ENCODE results near the gene STX4. TPM values are rescaled to one million over a fixed set of nuclear protein-coding genes. Genes with fewer than 3 reads are reported as not detected.

The STX4 gene
- total RNA-seq, 1 donor from 2014 or later, result 55.0 TPM

DNA sequence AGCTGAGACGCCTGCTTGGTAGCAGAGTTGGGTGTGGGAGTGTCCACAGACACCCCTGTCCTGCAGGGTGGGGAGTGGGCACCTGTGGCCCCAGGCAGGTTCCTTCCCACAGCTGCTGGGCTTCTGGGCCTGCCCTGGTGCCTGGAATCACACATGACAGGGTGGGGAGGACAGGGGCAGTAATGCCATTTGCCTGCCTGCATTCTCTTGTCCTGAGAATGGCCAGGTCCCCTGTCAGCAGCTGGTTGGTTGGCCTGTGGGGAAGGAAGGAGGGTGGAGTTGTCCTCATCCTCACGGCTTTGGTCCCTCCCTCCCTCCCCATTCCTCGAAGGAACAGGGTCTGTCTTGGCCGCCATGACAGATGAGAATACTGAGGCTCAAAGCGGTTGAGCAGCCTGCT is 50.2 kb downstream of the STX4 start:
- DNase-seq (ENCODE audit: low spot score), result no peak

DNA sequence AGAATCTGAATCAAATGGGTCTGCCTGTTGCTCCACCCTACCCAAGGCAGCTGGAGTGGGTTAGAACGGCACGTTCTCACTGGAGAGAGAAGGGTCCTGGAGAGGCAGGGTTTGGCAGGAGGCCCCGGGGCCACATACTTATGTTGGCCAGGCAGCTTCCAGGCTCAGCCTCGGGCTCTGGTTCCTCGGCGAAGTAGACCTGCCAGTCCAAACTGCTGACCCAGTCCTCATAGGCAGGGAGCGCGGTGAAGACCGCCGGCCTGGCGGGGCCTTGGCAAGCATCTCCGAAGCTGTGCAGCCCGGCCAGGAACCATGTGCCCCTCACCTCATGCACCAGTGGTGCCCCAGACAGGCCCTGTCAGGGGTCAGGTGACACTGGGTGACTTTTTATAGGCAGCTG is 50.6 kb downstream of the STX4 start:
- DNase-seq (ENCODE audit: low spot score), result no peak

- no peak for DNase-seq (ENCODE audit: low spot score)
Observed at GRCh38 chr16:31084584-31085302, 51.4 kb downstream of the STX4 start.

- DNase-seq (ENCODE audit: low spot score), result no peak
Observed at GRCh38 chr16:31085411-31085810, 52.1 kb downstream of the STX4 start.

DNA sequence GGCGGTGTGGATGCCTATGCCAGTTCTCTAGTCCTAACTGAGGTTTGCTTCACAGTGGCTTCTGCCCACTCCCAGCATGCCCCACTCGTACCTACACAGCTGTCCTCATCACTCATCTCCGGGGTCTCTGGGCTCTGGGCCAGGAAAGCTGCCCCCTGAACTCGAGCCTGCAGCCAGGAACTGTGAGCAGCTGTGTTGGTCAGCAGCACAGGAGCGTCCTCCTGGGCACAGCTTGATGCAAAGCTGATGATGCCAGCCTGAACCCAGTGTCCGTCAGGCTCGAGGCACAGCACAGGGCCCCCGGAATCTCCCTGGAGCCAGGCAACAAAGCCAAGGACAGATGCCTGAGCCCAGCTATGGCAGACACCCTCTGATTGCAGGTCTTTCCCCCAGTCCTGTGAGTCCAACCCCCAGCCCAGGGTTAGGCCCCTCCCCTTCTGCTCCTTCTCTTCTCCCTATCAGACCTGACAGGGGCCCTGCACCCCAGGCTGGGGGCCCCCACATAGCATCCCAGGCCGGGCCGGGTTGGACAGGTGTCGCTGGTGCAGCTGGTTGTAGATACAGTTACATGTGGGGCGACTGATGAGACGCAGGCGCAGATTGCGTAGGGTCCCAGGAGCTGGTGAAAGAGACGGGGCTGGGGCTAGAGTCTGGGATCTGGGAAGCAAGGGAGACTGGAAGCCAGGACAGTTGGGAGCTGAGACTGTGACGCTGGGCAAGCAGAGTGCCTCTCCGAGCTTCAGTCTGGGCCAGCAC is 52.7 kb downstream of the STX4 start:
- DNase-seq (ENCODE audit: low spot score), result no peak

GRCh38 chr16:31086629-31086906 is 53.2 kb downstream of the STX4 start:
- no peak for DNase-seq (ENCODE audit: low spot score)

GRCh38 chr16:31087481-31087880 is 54.1 kb downstream of the STX4 start:
- no peak for DNase-seq (ENCODE audit: low spot score)

DNA sequence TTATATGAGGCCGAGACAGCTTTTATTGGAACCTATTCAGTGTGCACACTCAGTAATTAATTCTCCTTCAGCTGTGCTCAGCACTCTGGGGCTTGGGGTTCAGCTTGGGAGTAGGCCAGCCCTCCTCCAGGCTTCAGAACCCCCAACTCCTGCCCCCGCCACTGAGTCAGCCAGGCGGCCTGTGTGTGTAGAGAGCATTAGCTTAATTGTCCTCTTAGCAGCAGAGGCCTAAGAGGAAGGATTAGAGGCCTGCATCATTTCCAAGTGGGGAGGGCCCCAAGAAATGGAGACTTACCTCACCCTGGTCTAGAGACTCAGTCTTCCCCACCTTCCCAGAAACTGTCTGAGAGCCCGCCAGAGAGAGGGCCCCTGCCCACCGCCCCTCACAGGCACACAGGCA is 54.6 kb downstream of the STX4 start:
- no peak for DNase-seq (ENCODE audit: low spot score)

GRCh38 chr16:31088459-31089183 is 55.3 kb downstream of the STX4 start, which contains the start of gene PRSS53:
PRSS53 (minus strand) TSS chr16:31088943; CDS start chr16:31088809, 134 bp downstream.
- no peak for DNase-seq (ENCODE audit: low spot score)

GRCh38 chr16:31089199-31089598 is 55.8 kb downstream of the STX4 start:
- DNase-seq (ENCODE audit: low spot score), result no peak

Other genes with a start within 250 kb of the STX4 start
- gene ZNF629, start 246.4 kb upstream of the STX4 start, total RNA-seq, result 21.6 TPM
- 35.9 TPM for gene BCL7C, start 139.5 kb upstream of the STX4 start, total RNA-seq
- 8.2 TPM for gene CTF1, start 136.9 kb upstream of the STX4 start, total RNA-seq
- gene FBXL19, start 110.0 kb upstream of the STX4 start, total RNA-seq, result 25.7 TPM
- 25.9 TPM for gene ORAI3, start 84.5 kb upstream of the STX4 start, total RNA-seq
- gene SETD1A, start 75.8 kb upstream of the STX4 start, total RNA-seq, result 19.6 TPM
- gene HSD3B7, start 48.4 kb upstream of the STX4 start, total RNA-seq, result 14.8 TPM
- gene STX1B, start 22.9 kb upstream of the STX4 start, total RNA-seq, result 1.6 TPM
- 12.8 TPM for gene ZNF668, start 40.7 kb downstream of the STX4 start, total RNA-seq
- gene ZNF646, start 40.9 kb downstream of the STX4 start, total RNA-seq, result 18.3 TPM
- 1.2 TPM for gene PRSS53, start 55.4 kb downstream of the STX4 start, total RNA-seq
- gene VKORC1, start 61.2 kb downstream of the STX4 start, total RNA-seq, result 42.1 TPM
- gene BCKDK, start 74.8 kb downstream of the STX4 start, total RNA-seq, result 29.8 TPM
- 77.9 TPM for gene KAT8, start 84.1 kb downstream of the STX4 start, total RNA-seq
- gene PRSS8, start 102.2 kb downstream of the STX4 start, total RNA-seq, result 17.0 TPM
- 1.1 TPM for gene PRSS36, start 116.5 kb downstream of the STX4 start, total RNA-seq
- 390 TPM for gene FUS, start 146.6 kb downstream of the STX4 start, total RNA-seq
- 39.6 TPM for gene PYCARD, start 169.2 kb downstream of the STX4 start, total RNA-seq
- gene TRIM72, start 180.6 kb downstream of the STX4 start, total RNA-seq, result not detected
- gene PYDC1, start 183.6 kb downstream of the STX4 start, total RNA-seq, result not detected
- gene ITGAM, start 226.4 kb downstream of the STX4 start, total RNA-seq, result 4.4 TPM